ENCODE data around the gene TECR.
A peak's percentile ranks its signal among the peaks of the same experiment; 100 is the strongest.
"Not testable (repeated sequence)": the region's sequence is repeated elsewhere in the genome, so short reads cannot be mapped to it uniquely, and the experiment has no call there.

TECR gene

GRCh38 chr19:14599548-14600147, 70.3 kb downstream of the TECR start:
- no peak for DNase-seq

GRCh38 chr19:14603990-14604387, 74.6 kb downstream of the TECR start:
- DNase-seq: peak; percentile 15

GRCh38 chr19:14606627-14607026, 77.2 kb downstream of the TECR start:
- DNase-seq: no peak

GRCh38 chr19:14611051-14611450, 81.7 kb downstream of the TECR start:
- DNase-seq: no peak

- DNase-seq: not testable (repeated sequence)
Measured at GRCh38 chr19:14612242-14612641, 82.8 kb downstream of the TECR start.

GRCh38 chr19:14612657-14613056, 83.3 kb downstream of the TECR start:
- no peak for DNase-seq

GRCh38 chr19:14613399-14614098, 84.2 kb downstream of the TECR start:
- DNase-seq: not testable (repeated sequence)

GRCh38 chr19:14614099-14614412, 84.7 kb downstream of the TECR start:
- no peak for DNase-seq
